ENCODE data around the gene PDE6G.

Gene PDE6G

DNA sequence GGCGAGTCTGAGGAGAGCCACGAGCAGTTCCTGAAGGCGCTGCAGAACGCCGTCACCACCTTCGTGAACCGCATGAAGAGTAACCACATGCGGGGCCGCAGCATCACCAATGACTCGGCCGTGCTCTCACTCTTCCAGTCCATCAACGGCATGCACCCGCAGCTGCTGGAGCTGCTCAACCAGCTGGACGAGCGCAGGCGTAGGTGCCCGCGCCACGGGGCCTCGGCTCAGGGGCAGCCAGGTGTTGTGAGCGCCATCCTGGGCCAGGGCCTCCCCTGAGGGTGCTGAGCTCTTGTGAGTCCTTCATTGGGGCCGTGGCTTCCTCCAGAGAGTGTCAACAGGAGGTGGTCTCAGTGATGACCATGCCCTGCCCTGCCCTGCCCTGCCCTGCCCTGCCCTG is 39.5 kb upstream of the PDE6G start:
- no peaks in the 10 kb centered on the region for H3K27me3 ChIP-seq
- peaks cover 0 to 3% (median under 1%) of the 10 kb centered on the region in 4 donors for H3K4me1 ChIP-seq
- no peak for DNase-seq
- no peak overlapping the region for H3K4me3 ChIP-seq
- peaks cover 69 to 100% (median 95%) of the 10 kb centered on the region in 3 donors for H3K36me3 ChIP-seq
- intact Hi-C loops (cut with DNase I; ENCODE audit: low total_unique reads): no loop called here
- no peak for TF ChIP-seq CTCF (IDR thresholded peaks at IDR 0.05)
- H3K9me3 ChIP-seq: no peaks in the 10 kb centered on the region
- no peak overlapping the region for H3K27ac ChIP-seq

DNA sequence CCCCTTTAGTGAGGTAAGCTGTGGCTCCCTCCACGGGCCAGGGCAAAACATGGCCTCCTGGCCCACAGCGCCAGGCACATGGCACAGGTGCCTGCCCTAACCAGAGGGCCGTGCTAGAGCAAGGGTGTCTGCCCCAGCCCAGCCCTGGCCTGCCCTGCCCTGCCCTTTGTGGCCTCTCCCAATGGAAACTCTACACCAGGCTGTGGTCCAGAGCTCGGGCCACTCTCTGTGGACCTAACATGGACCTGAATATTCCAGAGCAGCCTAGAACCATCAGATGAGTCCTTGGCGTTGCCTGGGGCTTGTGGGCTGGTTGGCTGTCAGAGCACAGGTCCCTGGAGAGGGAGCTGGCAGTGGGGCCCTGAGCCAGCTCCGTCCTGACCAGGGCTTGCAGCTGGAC is 38.9 kb upstream of the PDE6G start:
- H3K36me3 ChIP-seq: peaks cover 75 to 100% (median 96%) of the 10 kb centered on the region in 3 donors
- intact Hi-C loops (cut with DNase I; ENCODE audit: low total_unique reads): no loop called here
- no peak for TF ChIP-seq CTCF (IDR thresholded peaks at IDR 0.05)
- no peak overlapping the region for H3K4me3 ChIP-seq
- H3K4me1 ChIP-seq: no peaks in the 10 kb centered on the region
- H3K27ac ChIP-seq: no peak overlapping the region
- H3K27me3 ChIP-seq: no peaks in the 10 kb centered on the region
- no peaks in the 10 kb centered on the region for H3K9me3 ChIP-seq
- DNase-seq: no peak

- Histone ChIP-seq H3K27ac (no peak overlapping the region), H3K36me3 (peaks cover 79 to 100% (median 100%) of the 10 kb centered on the region in 3 donors), H3K4me1 (no peaks in the 10 kb centered on the region), H3K9me3 (no peaks in the 10 kb centered on the region), H3K27me3 (no peaks in the 10 kb centered on the region), H3K4me3 (no peak overlapping the region)
- intact Hi-C loops (cut with DNase I; ENCODE audit: low total_unique reads): no loop called here
- no peak for DNase-seq
- no peak for TF ChIP-seq CTCF (IDR thresholded peaks at IDR 0.05)
Measured at GRCh38 chr17:81694810-81695209, 38.5 kb upstream of the PDE6G start.

- Histone ChIP-seq H3K4me1 (no peaks in the 10 kb centered on the region), H3K4me3 (no peak overlapping the region), H3K9me3 (no peaks in the 10 kb centered on the region), H3K36me3 (peaks cover 85 to 100% (median 100%) of the 10 kb centered on the region in 3 donors), H3K27me3 (no peaks in the 10 kb centered on the region), H3K27ac (no peak overlapping the region)
- no peak for TF ChIP-seq CTCF (IDR thresholded peaks at IDR 0.05)
- intact Hi-C loops (cut with DNase I; ENCODE audit: low total_unique reads): no loop called here
- DNase-seq: no peak
Measured at GRCh38 chr17:81693509-81694210, 37.3 kb upstream of the PDE6G start.

- no peaks in the 10 kb centered on the region for H3K9me3 ChIP-seq
- H3K4me1 ChIP-seq: peaks cover 0 to 5% (median under 1%) of the 10 kb centered on the region in 4 donors
- no peaks in the 10 kb centered on the region for H3K27me3 ChIP-seq
- no peak overlapping the region for H3K4me3 ChIP-seq
- no peak for DNase-seq
- TF ChIP-seq CTCF (IDR thresholded peaks at IDR 0.05): no peak
- intact Hi-C loops (cut with DNase I; ENCODE audit: low total_unique reads): no loop called here
- H3K27ac ChIP-seq: no peak overlapping the region
- peaks cover 86 to 100% (median 100%) of the 10 kb centered on the region in 3 donors for H3K36me3 ChIP-seq
Measured at GRCh38 chr17:81691608-81692007, 35.3 kb upstream of the PDE6G start.

All from tibial artery (tissue), 4 donors.